Activated T-helper 1 cell treated with anti-CD3 and anti-CD28 coated beads, Interleukin-2, amount 50 U/mL, for 16 hours (primary cell): ENCODE measurements around the gene IMP4.

Experiments
- DNase-seq, 2 donors: peaks; one replicate each; pipeline ENCODE4 v3.0.0-alpha.2; 2020; ENCODE audit warnings: low read depth in 1 of 2, low spot score in 1 of 2

The IMP4 gene

DNA sequence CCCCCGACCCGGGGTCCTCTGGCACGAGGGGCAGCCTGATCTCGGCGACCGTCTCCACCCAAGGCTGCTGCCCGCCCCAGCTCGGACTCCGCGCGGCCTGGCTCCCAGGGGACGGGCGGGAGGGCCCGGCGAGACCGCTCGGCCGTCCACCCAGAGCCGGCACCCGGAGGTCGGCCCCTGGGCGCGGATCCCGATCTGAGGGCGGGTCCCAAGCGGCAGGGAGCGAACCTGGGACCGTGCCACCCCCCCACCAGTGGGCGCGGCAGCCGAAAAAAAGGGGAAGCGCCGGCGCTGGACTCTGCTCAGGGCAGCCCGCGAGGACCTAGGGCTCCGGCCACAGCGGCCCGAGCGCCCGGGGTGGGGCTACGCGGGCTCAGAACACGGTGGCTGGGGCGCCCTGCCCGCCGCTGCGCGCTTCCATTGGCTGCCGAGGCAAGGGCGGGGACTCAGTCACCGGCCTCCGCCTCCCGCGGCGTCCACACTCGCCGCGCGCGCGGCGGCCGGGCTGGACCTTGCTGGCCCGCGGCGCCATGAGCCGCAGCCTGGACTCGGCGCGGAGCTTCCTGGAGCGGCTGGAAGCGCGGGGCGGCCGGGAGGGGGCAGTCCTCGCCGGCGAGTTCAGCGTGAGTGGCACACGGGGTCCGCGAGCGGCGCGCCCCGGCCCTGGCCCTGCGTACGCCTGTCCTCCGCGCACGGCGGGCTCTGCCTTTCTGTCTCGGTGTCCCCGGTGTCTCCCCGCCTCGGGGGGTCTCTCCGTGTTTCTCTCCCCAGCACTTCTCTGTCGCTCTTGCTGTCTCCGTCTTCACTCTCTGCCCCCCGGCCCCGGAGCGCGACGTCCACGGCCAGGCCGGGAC, 13.1 kb downstream of the IMP4 start, which contains the start of gene PTPN18:
Gene PTPN18, plus strand, starts transcription at position 479 of the 854 bp plus-strand sequence. Its CDS starts 52 bp downstream, at position 531.
- DNase-seq = peak in 1 of 2 donors; percentile 46

DNA sequence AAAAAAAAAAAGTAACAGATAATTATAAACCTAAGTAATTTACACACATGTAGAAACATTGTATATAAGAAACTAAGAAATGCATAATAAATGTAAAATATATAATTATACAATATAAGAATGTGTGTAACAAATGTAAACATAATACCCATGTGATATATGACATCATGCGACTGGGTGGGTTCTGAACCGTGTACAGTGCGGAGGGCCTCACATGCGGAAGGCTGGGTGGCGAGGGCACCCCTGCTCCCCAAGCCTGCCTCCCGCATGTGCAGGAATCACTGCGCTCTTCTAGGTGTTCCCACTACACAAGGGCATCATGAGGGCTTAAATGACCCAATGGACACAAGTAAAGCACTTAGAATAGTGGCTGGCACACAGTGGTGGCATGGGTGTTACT, 15.2 kb downstream of the IMP4 start:
- no peak for DNase-seq

DNA sequence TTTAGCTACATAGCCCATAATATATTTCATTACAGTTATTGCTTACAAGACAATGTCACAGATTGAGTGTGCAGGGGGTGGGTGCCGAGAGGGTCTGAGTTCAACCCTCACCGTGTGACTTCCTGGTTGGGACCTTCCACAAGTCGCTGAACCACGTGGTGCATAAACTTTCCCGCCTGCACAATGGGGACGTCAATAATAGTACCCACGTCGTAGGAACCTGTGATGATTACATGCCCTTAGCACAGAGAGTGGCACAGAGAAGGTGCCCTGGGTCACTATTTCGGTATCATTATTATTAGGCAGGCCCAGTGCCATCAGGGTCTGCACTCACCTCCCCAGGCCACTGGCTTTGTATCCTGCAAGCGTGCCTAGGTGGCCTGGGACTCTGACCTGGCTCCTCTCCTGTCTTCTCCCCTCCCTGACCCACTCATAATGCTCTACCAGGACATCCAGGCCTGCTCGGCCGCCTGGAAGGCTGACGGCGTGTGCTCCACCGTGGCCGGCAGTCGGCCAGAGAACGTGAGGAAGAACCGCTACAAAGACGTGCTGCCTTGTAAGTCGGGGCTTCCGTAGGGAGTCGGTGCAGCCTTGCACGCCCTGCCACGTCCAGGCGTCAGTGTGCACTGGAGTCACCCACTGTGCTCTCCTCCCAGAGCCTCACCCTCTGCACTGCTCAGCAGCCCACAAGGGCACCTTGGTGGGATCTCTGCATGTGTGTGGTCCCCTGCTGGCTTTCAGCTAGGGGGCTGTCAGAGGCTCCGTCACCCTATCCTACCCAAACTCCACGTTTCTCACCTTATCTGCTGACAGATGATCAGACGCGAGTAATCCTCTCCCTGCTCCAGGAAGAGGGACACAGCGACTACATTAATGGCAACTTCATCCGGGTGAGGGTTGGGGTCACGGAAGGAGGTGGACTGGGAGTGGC, 16.0 kb downstream of the IMP4 start:
- DNase-seq = no peak

DNA sequence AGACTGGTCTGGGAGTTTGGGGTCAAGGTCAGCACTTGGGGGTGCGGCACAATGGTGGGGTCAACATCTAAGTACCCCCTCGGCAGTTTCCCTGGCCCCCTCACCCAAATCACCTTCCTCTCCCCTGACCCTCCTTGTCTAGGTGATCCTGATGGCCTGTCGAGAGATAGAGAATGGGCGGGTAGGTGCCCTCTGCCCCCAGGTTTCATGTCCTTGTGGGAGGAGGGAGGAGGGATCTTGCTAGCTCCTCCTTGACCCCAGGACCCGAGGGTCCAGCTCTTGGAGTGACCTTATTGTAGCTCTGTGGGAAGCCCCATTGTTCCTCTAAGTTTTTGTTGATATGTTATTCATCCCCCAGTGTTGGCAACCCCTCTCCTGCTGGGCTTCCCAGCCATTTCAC, 16.8 kb downstream of the IMP4 start:
- DNase-seq = no peak

DNA sequence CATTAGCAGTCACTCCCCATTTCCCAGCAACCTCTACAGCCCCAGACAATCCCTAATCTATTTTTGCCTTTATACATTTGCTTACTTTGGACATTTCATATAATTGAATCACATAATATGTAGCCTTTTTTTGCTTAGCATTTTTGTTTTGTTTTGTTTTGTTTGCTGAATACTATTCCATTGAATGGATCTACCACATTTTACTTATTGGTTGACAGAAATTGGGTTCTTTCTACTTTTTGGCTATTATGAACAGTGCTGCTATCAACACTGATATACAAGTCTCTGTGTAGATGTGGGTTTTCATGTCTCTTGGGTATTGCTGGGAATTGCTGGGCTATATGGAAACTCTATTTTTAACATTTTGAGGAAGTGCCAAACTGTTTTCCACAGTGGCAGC, 20.8 kb downstream of the IMP4 start:
- DNase-seq = no peak

DNA sequence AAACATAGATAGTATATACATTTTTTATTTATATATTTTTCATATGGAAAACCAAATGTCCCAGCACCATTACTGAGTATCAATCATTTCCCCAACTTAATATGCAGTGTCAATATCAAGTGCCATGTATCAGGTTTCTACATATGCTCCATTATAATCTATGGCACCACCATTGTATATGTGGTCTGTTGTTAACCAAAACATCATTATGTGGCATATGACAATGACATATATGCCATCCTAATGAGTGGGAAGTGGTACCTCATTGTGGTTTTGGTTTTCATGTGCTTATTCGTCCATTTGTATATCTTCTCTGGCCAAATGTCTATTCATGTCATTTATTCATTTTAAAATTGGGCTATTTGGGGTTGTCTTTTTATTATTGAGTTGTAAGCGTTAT, 22.4 kb downstream of the IMP4 start:
- no peak for DNase-seq

DNA sequence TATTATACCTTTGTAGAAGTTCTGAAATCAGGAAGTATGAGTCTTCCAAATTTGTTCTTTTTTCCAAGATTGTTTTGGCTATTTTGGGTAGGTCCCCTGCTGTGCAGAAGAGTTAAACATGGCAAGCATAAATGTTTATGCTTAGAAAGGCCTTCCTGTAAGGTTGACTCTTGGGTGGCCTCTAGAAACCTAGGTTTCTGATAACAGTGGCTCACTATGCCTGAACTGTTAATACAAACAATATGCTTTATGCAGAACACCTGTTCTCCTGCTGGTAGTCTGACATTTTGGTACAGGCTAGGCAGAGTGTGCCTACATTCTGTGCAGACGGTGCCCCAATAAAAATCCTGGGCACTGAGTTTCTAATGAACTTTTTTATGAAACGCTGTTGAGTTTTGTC, 23.3 kb downstream of the IMP4 start:
- no peak for DNase-seq

DNA sequence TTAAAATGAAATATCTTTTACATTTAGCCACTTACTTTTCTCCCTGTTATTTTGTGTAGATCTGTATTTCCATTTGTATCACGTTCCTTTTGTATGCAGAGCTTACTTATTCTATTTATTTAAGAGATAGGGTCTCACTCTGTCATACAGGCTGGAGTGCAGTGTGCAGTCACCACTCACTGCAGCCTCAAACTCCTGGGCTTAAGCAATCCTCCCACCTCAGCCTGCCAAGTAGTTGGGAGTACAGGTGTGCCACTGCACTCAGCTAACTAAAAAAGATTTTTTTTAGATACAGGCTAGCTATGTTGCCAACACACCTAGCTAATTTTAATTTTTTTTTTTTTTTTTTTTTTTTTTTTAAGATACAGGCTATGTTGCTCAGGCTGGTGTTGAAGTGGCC, 24.0 kb downstream of the IMP4 start:
- DNase-seq = no peak

DNA sequence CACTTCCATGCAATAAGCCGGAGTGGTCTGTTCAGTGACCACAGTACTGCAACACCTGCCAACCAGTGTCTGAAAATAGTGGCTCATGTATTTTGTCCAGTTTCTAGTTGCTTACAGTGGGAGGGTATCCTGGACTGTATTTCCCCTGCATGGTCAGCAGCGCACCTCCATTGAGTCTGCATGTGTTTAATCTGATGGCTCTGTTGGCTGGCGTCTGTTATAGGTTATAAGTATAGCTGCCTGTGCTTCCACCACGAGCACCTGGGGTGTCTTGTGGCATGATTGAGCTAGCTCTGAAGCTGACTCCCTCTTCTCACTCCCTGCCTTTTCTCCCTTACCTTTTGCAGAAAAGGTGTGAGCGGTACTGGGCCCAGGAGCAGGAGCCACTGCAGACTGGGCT, 26.1 kb downstream of the IMP4 start:
- no peak for DNase-seq

DNA sequence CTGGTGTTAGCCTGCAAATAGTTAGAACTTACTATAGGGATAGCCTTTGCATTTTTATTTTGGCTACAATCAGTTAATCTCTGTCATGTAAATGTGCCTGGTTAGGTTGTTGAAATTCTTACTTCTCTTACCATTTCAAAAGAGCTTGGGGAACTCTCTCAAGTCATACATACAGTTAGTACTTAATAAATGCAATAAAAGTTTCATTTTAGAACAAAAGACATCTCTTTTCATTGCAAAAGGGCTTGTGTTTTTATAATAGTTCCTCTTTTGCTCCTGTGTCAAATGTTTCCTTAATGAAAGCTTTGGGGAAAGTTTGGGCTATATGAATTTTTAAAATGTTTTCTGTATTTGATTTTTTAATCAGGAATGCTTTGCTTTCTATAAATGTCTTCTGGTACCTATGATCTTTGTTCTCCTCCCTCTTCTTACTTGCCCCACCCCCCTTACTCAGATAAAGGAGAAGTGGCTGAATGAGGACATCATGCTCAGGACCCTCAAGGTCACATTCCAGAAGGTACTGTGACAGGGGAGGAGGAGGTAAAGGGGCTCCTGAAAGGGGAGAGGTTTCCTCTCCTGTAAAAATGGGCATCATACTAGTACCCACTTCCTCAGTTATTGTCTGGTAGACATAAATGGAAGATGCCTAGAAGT, 26.7 kb downstream of the IMP4 start:
- DNase-seq = no peak

DNA sequence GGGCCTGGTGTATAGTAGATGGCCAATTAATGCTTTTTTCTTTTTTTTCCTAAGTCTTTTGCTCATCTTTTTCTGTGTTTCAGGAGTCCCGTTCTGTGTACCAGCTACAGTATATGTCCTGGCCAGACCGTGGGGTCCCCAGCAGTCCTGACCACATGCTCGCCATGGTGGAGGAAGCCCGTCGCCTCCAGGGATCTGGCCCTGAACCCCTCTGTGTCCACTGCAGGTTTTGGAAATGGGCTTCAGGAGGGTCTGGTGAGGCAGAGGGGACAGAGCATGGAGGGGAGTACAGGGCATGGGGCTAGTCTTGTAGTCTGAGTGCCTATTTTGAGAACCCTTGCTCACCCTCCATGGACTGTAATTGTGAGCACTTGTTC, 27.3 kb downstream of the IMP4 start:
- DNase-seq = no peak

DNA sequence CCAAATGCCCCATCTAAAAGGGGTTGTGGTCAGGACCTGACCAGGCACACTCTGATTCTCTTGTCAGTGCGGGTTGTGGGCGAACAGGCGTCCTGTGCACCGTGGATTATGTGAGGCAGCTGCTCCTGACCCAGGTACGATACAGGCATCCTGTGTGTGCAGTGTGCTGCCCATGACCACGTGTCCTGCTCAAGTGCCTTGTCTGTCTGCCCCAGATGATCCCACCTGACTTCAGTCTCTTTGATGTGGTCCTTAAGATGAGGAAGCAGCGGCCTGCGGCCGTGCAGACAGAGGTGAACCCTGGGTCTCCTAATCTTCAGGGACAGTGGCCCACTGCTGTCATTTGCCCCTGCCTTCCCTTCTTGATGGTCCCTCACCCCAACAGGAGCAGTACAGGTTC, 27.8 kb downstream of the IMP4 start:
- DNase-seq = no peak

DNA sequence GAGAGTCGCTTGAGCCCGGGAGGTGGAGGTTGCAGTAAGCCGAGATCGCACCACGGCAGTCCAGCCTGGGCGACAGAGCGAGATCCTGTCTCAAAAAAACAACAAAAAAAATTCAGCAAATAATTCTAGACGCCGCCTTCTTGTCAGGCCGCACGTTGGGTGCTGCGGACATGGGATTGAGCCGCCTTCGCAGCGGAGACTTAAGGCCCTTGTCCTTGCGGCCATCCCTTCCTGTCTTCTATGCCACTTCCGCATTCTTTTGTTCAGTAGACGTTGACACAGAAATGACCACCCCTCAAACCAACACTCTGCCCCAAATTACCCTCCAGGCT, 29.0 kb downstream of the IMP4 start:
- DNase-seq = no peak

DNA sequence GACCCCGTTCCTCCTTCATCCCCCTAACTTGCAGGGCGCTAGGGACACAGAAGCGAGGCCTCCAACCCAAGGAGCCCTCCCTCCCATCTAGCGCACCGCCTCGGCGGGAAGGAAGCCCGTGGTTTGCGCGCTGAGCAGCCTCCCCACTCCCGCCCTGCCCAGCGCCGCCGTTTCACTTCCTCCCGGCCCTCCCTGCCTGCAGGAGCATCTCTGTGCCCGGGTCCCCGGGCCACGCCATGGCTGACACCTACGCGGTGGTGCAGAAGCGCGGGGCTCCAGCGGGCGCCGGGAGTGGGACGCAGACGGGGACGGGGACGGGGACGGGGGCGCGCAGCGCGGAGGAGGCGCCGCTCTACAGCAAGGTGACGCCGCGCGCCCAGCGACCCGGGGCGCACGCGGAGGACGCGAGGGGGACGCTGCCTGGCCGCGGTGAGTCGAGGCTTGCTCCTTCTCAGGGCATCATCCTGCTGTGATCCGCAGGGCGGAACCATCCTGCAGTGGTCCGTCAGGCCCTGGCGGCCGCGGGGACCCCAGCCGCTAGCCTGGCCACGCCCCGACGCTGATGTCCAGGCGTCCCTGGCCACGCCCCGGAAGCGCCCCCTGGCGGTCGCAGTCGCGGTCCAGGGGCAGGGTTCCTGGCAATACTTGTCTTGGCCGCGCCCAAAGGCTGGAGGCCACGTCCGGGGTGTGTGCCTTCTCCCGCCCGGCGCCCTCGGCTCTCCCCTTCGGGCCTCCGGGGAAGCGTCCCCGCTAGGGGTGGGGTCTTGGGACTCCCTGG, 29.5 kb downstream of the IMP4 start:
- DNase-seq = peak; percentile 56 to 61

DNA sequence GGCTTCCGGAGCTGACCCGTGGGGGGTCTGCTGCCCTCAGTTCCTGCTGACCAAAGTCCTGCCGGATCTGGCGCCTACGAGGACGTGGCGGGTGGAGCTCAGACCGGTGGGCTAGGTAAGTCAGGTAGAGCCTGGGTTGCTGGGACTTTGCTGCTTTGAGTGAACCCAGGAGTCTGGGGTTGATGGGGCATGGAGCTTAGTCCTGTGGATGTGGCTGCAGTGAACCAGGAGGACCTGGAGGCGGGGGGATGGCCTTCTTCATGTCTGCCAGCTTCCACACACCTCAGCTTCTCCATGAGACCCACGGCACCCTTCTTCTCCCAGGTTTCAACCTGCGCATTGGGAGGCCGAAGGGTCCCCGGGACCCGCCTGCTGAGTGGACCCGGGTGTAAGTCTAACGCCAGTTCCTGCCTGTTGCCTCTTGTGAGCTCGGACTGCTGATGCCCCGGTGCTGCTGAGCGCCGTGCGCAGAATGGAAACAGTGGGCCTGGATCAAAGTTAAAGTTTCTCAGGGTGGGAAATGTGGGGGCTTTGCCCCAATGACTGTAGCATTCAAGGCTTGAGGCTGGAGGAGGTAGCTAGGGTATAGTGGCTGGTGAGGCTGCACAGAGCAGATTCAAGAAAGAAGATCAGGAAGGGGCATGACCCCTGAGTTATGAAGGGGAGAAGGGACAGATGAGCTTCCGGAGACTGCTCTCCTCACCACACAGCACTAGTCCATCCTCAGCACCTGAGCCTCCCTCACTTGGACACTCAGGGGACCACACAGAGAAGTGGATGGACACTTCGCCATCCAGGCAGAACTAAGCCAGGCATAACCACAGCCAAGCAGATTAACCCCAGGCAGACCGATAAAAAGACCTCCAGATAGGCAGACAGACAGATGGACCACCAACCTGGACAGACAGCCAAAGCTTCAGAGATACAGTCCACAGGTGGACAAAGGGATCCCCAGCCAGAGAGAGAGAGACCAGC, 30.4 kb downstream of the IMP4 start:
- DNase-seq = no peak

DNA sequence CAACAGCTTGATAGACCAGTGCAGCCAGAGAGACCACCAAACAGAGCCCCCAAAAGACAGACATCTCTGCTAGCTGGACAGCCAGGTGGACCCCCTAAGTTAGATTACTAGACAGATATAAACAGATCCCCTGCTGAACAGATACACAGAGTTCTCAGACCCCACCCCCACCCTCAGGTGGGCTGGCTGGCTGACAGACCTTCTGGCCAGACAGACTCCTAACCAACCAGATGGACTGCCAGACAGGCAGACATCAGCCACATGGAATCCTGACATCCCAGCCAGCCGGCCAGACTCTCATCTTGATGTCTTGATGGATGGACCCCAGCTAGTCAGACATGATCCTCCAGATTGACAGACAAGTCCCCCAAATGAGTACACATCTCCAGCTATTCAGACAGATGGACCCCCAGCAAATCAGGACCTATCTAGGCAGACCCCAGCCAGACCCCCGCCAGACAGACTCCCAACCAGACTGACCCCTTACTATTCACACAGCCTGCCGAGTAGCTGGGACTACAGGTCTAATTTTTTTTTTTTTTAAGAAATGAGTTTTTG, 31.2 kb downstream of the IMP4 start:
- no peak for DNase-seq

DNA sequence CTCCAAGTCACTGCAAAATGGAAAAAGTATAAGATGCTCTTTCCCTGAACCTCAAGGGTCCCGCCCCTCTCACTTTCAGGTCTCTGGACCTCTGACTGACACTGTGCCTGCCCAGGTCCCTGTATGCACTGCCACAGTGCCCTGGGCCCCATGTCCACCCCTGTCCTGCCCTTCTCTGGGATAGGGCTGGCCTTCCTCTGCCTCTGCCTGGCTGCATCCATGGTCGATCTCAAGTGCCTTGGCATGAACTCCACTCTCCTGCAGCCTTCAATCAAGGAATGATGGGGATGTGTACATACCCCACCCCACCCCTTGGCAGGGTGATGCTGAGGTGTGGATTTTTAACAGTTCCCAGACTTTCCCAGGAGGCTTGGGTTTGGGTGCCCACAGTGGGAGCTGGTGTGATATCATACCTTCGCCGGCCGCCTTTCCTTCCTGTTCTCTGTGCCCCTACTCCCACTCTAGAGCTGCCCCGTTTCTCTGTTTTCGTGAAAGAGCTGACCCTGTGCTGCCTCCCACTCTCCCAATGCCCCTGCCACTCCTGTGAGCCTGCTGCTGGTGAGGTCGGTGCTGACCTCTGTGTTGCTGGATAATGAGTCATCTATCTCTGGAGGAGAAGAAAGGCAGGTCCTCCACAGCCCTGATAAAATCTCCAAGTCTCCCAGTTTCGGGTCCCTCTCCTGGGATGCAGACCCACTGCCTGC, 32.0 kb downstream of the IMP4 start:
- no peak for DNase-seq

DNA sequence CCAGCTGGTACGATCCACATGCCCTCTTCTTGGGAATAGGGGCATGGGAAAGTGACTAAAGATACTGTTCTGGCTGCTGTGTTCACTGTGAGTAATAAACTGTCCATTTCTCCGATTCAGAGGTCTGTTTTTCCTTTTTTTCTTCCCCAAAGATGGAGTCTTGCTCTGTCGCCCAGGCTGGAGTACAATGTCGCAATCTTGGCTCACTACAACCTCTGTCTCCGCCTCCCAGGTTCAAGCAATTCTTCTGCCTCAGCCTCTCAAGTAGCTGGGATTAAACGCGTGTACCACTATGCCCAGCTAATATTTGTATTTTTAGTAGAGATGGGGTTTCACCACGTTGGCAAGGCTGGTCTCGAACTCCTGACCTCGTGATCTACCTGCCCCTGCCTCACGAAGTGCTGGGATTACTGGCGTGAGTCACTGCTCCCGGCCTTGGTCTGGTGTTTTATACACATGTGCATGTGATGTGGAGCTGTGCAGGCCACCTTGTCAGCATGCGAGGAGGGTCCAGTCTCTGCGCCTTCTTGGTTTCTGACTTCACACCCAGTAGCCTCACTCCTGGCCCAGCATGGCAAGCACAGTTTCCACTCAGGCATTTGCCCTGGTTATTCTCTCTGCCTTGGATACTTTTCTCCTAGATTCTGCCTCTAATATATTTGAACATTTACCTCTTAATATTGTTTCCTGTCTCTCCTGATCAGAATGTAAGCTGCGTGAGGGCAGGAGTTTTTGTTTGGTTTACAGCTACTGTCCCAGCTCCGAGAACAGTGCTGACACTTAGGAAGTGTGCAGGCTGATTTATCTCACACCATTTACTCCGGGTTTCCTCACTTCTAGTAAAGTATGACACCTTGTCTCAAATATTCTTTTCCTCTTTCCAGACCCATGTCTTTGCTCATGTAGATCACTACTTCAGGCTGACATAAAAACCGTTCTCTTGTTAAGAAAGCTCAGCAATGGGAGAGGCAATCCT, 32.9 kb downstream of the IMP4 start:
- no peak for DNase-seq
